D721Med (cell line): ENCODE results near the gene ISCA1.

ENCODE experiments used
- DNase-seq: peaks from one replicate; pipeline ENCODE4 v3.0.0; 2011; ENCODE audit warnings: low spot score; ENCODE audit not compliant: insufficient read length
- FAIRE-seq: peaks from 2 replicates; lab custom pipeline; 2011; peaks lifted over from hg19 to GRCh38; lab: Jason Lieb, UNC
- TF ChIP-seq, protein P1 (sequence below): IDR thresholded peaks from 2 replicates; pipeline ENCODE4 v1.5.1; 2012; ENCODE audit warnings: mild to moderate bottlenecking, control low read depth; ENCODE audit not compliant: insufficient read depth; ENCODE audit errors: missing control alignments

ISCA1 gene

DNA sequence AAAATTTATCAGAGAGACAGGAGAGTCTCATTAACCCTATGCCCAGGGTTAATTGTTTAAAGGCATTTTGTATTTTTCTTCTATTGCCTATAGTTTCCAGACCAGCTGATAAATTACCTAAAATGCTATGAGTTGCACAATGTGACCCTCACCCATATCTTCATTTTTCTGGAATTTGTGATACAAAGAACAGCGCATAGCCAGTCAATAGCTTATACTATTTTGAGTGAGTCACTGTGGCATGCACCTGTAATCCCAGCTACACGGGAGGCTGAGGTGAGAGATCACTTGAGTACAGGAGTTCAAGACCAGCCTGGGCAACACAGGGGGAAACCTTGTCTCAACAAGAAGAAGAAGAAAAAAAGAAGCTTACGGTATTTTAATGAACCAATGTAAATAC lies 25.7 kb downstream of the ISCA1 start:
- FAIRE-seq = no peak
- TF ChIP-seq, protein P1, sequence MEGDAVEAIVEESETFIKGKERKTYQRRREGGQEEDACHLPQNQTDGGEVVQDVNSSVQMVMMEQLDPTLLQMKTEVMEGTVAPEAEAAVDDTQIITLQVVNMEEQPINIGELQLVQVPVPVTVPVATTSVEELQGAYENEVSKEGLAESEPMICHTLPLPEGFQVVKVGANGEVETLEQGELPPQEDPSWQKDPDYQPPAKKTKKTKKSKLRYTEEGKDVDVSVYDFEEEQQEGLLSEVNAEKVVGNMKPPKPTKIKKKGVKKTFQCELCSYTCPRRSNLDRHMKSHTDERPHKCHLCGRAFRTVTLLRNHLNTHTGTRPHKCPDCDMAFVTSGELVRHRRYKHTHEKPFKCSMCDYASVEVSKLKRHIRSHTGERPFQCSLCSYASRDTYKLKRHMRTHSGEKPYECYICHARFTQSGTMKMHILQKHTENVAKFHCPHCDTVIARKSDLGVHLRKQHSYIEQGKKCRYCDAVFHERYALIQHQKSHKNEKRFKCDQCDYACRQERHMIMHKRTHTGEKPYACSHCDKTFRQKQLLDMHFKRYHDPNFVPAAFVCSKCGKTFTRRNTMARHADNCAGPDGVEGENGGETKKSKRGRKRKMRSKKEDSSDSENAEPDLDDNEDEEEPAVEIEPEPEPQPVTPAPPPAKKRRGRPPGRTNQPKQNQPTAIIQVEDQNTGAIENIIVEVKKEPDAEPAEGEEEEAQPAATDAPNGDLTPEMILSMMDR = no peak
- no peak for DNase-seq

DNA sequence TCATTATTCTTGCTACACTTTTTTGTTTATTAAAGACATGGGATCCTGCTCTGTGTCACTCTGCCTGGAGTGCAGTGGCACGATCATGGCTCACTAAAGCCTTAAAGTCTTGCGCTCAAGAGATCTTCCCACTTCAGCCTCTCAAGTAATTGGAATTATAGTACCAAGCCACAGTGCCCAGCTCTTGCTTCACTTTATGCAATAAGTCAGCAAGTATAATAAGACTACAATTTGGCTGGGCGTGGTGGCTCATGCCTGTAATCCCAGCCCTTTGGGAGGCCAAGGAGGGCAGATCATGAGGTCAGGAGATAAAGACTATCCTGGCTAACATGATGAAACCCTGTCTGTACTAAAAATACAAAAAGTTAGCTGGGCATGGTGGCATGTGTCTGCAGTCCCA lies 28.8 kb downstream of the ISCA1 start:
- FAIRE-seq (no peak), DNase-seq (no peak)
- TF ChIP-seq, protein P1 = no peak

DNA sequence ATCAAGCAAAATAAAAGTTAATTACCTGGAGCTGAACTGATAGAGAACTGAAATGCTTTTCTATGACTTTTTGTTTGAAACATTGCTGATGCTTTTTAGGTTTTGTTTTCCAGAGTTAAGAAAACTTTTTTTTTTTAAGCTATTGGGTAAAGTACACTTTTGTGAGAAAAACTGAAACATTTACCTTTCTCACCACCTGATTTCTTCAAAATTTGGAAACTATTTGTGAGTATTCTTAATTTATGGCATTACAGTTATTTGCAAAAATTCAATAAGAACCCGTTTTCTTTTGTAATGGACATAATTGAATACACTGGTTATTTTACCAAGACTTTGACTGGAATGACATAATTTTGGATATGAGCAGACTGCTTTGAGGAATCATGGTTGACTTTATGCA lies 29.5 kb downstream of the ISCA1 start:
- TF ChIP-seq, protein P1 = no peak
- no peak for DNase-seq
- FAIRE-seq = no peak

DNA sequence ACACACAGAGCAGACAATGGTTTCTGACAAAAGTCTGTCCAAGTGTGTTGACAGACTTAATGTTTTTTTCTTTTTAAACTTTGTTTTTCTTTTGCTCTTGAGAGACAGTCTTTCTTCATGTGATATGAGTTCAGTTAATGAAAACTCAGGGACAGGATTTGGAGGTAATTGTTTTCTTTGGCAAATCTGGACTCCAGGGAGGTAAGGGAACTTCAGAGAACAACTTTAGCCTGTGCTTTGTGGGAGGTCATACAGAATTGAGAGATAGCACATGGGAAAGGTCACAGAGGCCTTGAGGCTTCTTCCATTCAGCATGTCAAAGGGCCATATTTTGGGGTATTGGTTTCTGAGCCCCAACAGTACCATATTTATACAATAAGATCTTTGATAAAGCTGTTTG lies 32.2 kb downstream of the ISCA1 start:
- TF ChIP-seq, protein P1 = no peak
- FAIRE-seq (no peak), DNase-seq (no peak)

DNA sequence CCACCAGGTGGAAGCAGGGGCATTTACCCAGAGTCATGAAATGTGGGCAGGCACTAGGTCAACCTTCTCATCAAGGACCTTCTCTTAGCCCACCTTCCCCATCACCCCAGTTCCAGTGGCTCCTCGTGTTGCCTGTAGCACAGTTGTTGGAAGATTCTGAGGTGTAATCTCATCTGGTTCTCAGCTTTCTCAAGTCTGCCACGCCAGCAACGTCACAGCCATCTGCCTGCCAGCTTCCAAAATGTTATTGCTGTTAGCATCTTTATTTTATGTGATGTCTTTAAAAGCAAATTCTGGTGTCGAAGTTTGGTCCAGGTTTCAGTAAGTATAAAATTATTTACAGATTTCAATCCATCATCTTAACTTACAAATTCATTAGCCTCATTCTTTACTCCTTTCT lies 33.6 kb downstream of the ISCA1 start:
- no peak for DNase-seq
- TF ChIP-seq, protein P1 = no peak
- no peak for FAIRE-seq

DNA sequence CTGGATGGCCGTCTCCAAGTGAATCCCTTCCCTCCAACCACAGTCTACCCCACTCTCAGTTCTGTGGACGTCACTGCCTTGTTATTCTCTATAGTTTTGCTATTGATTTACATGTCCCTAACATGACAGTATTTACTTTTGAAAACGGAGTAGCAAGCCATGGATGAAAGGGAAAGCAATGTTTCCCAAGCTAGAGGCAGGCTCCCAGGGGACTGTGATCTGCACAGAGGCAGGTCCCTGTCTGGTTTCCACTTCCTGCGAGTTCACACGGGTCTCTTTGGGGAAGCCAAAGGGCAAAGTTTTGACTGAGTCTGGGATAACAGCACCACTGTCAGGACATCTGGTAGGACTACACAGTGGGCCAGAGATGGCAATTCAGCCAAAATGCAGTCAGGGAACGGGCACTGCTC lies 35.6 kb downstream of the ISCA1 start:
- FAIRE-seq (no peak), DNase-seq (no peak)
- TF ChIP-seq, protein P1 = no peak

DNA sequence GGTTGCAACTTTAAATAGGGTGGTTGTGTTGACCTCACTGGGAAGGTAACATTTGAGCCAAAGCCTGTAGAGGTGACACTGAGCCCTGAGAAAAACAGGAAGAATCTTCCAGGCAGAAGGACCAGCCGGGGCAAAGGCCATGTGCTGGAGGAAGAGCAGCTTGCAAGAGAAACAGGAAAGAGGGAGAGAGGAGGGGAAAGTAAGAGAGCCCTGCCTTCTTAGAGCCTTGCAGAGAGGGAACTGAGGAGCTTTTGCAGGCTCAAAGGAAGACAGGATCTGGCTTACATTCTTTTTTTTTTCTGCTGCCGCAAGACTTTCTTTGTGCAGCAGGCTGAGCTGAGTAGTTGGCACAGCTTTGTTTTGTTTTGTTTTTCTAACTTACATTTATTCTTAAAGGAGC lies 40.3 kb downstream of the ISCA1 start:
- DNase-seq (no peak), FAIRE-seq (no peak)
- TF ChIP-seq, protein P1 = no peak
